HepG2 (cell line): Measurements from ENCODE around the gene THOC6. TPM values are rescaled to one million over a fixed set of nuclear protein-coding genes. Genes with fewer than 3 reads are reported as not detected.

Source experiments
- ARNTL ChIP-seq: sonication (generic); formaldehyde crosslinking; IDR thresholded peaks from 2 replicates; pipeline ENCODE4 v1.4.0; 2020; ENCODE audit warnings: mild to moderate bottlenecking, missing genetic modification reagents
- CCDC6 ChIP-seq: sonication (generic); formaldehyde crosslinking; IDR thresholded peaks from 2 replicates; pipeline ENCODE4 v1.8.1; 2022; ENCODE audit warnings: mild to moderate bottlenecking, missing genetic modification reagents, moderate library complexity
- DNMT1 ChIP-seq: sonication (generic); formaldehyde crosslinking; IDR thresholded peaks from 2 replicates; pipeline ENCODE4 v1.5.1; 2020; ENCODE audit warnings: mild to moderate bottlenecking, missing genetic modification reagents
- FOXJ3 ChIP-seq: sonication (generic); formaldehyde crosslinking; IDR thresholded peaks from 2 replicates; pipeline ENCODE4 v1.4.0; 2020; ENCODE audit warnings: missing genetic modification reagents, mild to moderate bottlenecking, borderline replicate concordance
- FOXP4 ChIP-seq: sonication (generic); formaldehyde crosslinking; IDR thresholded peaks from 2 replicates; pipeline ENCODE4 v1.4.0; 2020; ENCODE audit warnings: missing genetic modification reagents
- GABPB1 ChIP-seq: IDR thresholded peaks from 2 replicates; pipeline ENCODE4 v1.6.1; 2016; ENCODE audit warnings: mild to moderate bottlenecking, missing genetic modification reagents, moderate library complexity, missing compliant biosample characterization
- GATA4 ChIP-seq: sonication (generic); IDR thresholded peaks from 2 replicates; pipeline ENCODE4 v1.6.1; 2016; ENCODE audit warnings: antibody characterized with exemption, low read depth, borderline replicate concordance
- HNRNPK ChIP-seq: fragments of 200-400 bp; formaldehyde crosslinking; IDR thresholded peaks from 2 replicates; pipeline ENCODE4 v1.6.1; 2018; ENCODE audit warnings: low read length, low read depth, moderate library complexity, mild to moderate bottlenecking; ENCODE audit not compliant: poor library complexity, severe bottlenecking
- JUNB ChIP-seq: sonication (generic); formaldehyde crosslinking; IDR thresholded peaks from 2 replicates; pipeline ENCODE4 v1.8.0; 2022; ENCODE audit warnings: missing genetic modification reagents, mild to moderate bottlenecking, borderline replicate concordance
- KMT2B ChIP-seq: IDR thresholded peaks from 2 replicates; pipeline ENCODE4 v1.6.1; 2016; ENCODE audit warnings: missing genetic modification reagents, missing compliant biosample characterization
- NR1H2 ChIP-seq: sonication (generic); formaldehyde crosslinking; IDR thresholded peaks from 2 replicates; pipeline ENCODE4 v1.8.1; 2022; ENCODE audit warnings: low read depth, missing genetic modification reagents, borderline replicate concordance
- NR2F2 ChIP-seq: IDR thresholded peaks from 2 replicates; pipeline ENCODE4 v1.6.1; 2012; ENCODE audit warnings: low read depth, inconsistent platforms, borderline replicate concordance
- RARA ChIP-seq: IDR thresholded peaks from 2 replicates; pipeline ENCODE4 v1.6.1; 2016; ENCODE audit warnings: missing genetic modification reagents, missing compliant biosample characterization
- REL ChIP-seq: sonication (generic); formaldehyde crosslinking; conservative IDR thresholded peaks from 2 replicates; pipeline ENCODE4 v1.8.0; 2022; ENCODE audit warnings: mild to moderate bottlenecking, missing genetic modification reagents, moderate library complexity
- SMARCE1 ChIP-seq: fragments of 450-650 bp; IDR thresholded peaks from 2 replicates; pipeline ENCODE4 v1.6.1; 2017; ENCODE audit warnings: borderline replicate concordance
- SP2 ChIP-seq: sonication (generic); formaldehyde crosslinking; IDR thresholded peaks from 2 replicates; pipeline ENCODE4 v1.5.1; 2020; ENCODE audit warnings: mild to moderate bottlenecking, missing genetic modification reagents
- STAT5B ChIP-seq: sonication (generic); formaldehyde crosslinking; IDR thresholded peaks from 2 replicates; pipeline ENCODE4 v1.4.0; 2020; ENCODE audit warnings: missing genetic modification reagents
- ZBTB38 ChIP-seq: sonication (generic); formaldehyde crosslinking; IDR thresholded peaks from 2 replicates; pipeline ENCODE4 v1.5.1; 2020; ENCODE audit warnings: mild to moderate bottlenecking, missing genetic modification reagents
- ZNF644 ChIP-seq: IDR thresholded peaks from 2 replicates; pipeline ENCODE4 v1.6.1; 2016; ENCODE audit warnings: low read depth
- ZNF678 ChIP-seq: sonication (generic); formaldehyde crosslinking; IDR thresholded peaks from 2 replicates; pipeline ENCODE4 v1.4.0; 2020; ENCODE audit warnings: mild to moderate bottlenecking, missing genetic modification reagents
- ZNF75D ChIP-seq: sonication (generic); formaldehyde crosslinking; IDR thresholded peaks from 2 replicates; pipeline ENCODE4 v1.8.1; 2023; ENCODE audit warnings: missing genetic modification reagents, mild to moderate bottlenecking, borderline replicate concordance
- ZNF782 ChIP-seq: sonication (generic); formaldehyde crosslinking; IDR thresholded peaks from 2 replicates; pipeline ENCODE4 v1.4.0; 2020; ENCODE audit warnings: missing genetic modification reagents, mild to moderate bottlenecking, borderline replicate concordance
- polyA plus RNA-seq, 8 experiments: library from polyadenylated mRNA; depleted of rRNA in 3 of 8; stranded (reverse) in 7 of 8; unstranded in 1 of 8; fragments of >200 nt; fragmentation: Illumina TruSeq in 4 of 8; extraction: Trizol in 4 of 8; gene quantifications; 2 replicates each; pipeline versions ENCODE4 v1.2.1 to v1.2.3, GENCODE V29; 2011 to 2016; ENCODE audit warnings: low read depth in 4 of 8, missing spikeins in 1 of 8, mixed read lengths in 1 of 8; ENCODE audit not compliant: insufficient read depth in 1 of 8
- total RNA-seq, 5 experiments: library from RNA; depleted of rRNA; stranded (reverse); fragments of >200 nt; fragmentation: Illumina TruSeq; extraction: Trizol; gene quantifications; 2 replicates each; pipeline ENCODE4 v1.2.3, GENCODE V29; 2016; ENCODE audit warnings: low read depth in 1 of 5
- TF ChIP-seq, protein P1 (sequence below): sonication (generic); formaldehyde crosslinking; IDR thresholded peaks from 2 replicates; pipeline ENCODE4 v1.4.0; 2020; ENCODE audit warnings: missing genetic modification reagents, borderline replicate concordance
- TF ChIP-seq, protein P2 (sequence below): sonication (generic); formaldehyde crosslinking; IDR thresholded peaks from 2 replicates; pipeline ENCODE4 v1.5.0; 2020; ENCODE audit warnings: missing genetic modification reagents

THOC6 gene
- total and polyA plus RNA-seq, 2 of the 13 experiments (the other 11 are each of a cell fraction or from before 2014, with no cell fraction given), result 32.1 to 37.0 TPM

GRCh38 chr16:3065069-3065741 is 41.4 kb downstream of the THOC6 start, which contains the start of gene IL32 (continued):
- no peak; the same call in 1 of the 2 replicates for TF ChIP-seq REL (CRISPR knock-in tag)
- no peak for TF ChIP-seq ZNF782 (CRISPR knock-in tag)
- TF ChIP-seq, protein P1, sequence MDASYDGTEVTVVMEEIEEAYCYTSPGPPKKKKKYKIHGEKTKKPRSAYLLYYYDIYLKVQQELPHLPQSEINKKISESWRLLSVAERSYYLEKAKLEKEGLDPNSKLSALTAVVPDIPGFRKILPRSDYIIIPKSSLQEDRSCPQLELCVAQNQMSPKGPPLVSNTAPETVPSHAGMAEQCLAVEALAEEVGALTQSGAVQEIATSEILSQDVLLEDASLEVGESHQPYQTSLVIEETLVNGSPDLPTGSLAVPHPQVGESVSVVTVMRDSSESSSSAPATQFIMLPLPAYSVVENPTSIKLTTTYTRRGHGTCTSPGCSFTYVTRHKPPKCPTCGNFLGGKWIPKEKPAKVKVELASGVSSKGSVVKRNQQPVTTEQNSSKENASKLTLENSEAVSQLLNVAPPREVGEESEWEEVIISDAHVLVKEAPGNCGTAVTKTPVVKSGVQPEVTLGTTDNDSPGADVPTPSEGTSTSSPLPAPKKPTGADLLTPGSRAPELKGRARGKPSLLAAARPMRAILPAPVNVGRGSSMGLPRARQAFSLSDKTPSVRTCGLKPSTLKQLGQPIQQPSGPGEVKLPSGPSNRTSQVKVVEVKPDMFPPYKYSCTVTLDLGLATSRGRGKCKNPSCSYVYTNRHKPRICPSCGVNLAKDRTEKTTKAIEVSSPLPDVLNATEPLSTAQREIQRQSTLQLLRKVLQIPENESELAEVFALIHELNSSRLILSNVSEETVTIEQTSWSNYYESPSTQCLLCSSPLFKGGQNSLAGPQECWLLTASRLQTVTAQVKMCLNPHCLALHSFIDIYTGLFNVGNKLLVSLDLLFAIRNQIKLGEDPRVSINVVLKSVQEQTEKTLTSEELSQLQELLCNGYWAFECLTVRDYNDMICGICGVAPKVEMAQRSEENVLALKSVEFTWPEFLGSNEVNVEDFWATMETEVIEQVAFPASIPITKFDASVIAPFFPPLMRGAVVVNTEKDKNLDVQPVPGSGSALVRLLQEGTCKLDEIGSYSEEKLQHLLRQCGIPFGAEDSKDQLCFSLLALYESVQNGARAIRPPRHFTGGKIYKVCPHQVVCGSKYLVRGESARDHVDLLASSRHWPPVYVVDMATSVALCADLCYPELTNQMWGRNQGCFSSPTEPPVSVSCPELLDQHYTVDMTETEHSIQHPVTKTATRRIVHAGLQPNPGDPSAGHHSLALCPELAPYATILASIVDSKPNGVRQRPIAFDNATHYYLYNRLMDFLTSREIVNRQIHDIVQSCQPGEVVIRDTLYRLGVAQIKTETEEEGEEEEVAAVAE, result peak; percentile 33
- TF ChIP-seq CCDC6 (CRISPR knock-in tag), result no peak
- TF ChIP-seq, protein P2, sequence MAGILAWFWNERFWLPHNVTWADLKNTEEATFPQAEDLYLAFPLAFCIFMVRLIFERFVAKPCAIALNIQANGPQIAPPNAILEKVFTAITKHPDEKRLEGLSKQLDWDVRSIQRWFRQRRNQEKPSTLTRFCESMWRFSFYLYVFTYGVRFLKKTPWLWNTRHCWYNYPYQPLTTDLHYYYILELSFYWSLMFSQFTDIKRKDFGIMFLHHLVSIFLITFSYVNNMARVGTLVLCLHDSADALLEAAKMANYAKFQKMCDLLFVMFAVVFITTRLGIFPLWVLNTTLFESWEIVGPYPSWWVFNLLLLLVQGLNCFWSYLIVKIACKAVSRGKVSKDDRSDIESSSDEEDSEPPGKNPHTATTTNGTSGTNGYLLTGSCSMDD, result no peak
- TF ChIP-seq ARNTL, result peak; percentile 50; the same call in 1 of the 2 replicates
- TF ChIP-seq ZNF75D, result no peak
- peak; percentile 35; the same call in 1 of the 2 replicates for TF ChIP-seq FOXP4 (CRISPR knock-in tag)
- no peak for TF ChIP-seq SP2 (CRISPR knock-in tag)
- TF ChIP-seq JUNB (CRISPR knock-in tag), result peak; percentile 24
- peak; percentile 44 for TF ChIP-seq RARA (CRISPR knock-in tag)
- peak; percentile 72 for TF ChIP-seq GABPB1 (CRISPR knock-in tag)
- 0 out of 2 replicates have a peak, but pooled peaks have one; percentile 41 for TF ChIP-seq ZBTB38 (CRISPR knock-in tag)
- no peak for TF ChIP-seq GATA4
- no peak for TF ChIP-seq FOXJ3 (CRISPR knock-in tag)
- TF ChIP-seq STAT5B (CRISPR knock-in tag), result no peak
- no peak for TF ChIP-seq NR1H2 (CRISPR knock-in tag)
- TF ChIP-seq NR2F2, result peak; percentile 12; the same call in 1 of the 2 replicates
- no peak for TF ChIP-seq HNRNPK
- TF ChIP-seq ZNF644 (CRISPR knock-in tag), result 0 out of 2 replicates have a peak, but pooled peaks have one; percentile 45
- no peak for TF ChIP-seq SMARCE1
- TF ChIP-seq DNMT1 (CRISPR knock-in tag), result 0 out of 2 replicates have a peak, but pooled peaks have one; percentile 43
- TF ChIP-seq KMT2B (CRISPR knock-in tag), result no peak
- no peak for TF ChIP-seq ZNF678 (CRISPR knock-in tag)
